ENCODE data around the gene PLXNA4. TPM values are rescaled to one million over a fixed set of nuclear protein-coding genes. Genes with fewer than 3 reads are reported as not detected.

The PLXNA4 gene
- total RNA-seq, 1 experiment from 2014 or later = 0.81 TPM

DNA sequence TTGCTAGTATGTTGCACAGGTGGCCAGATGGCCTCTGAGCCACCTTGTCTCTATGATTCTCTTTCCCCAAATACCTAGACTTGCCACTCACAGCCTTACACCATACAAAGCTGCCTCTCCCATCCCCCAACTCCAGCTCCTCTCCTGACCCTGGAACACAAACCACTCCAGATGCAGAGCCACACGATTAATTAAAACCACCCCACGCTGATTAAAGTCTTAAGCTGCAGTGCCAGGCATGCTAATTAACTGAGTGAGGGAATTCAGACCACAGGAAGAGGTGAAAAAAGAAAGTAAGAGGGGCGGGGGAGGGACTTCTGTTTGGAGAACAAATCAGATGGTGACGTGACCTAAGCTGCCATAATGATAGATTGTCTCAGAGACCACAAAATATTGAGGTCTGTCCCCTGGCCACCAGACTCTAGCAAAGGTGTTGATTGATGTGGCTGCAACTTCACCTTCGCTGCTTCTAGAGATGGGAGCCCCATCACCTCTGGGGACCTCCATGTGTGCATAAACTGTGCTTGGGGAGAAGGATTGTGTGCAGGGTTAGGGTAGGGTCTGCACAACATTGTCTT, 331.3 kb downstream of the PLXNA4 start (continued):
- TF ChIP-seq, protein P1, sequence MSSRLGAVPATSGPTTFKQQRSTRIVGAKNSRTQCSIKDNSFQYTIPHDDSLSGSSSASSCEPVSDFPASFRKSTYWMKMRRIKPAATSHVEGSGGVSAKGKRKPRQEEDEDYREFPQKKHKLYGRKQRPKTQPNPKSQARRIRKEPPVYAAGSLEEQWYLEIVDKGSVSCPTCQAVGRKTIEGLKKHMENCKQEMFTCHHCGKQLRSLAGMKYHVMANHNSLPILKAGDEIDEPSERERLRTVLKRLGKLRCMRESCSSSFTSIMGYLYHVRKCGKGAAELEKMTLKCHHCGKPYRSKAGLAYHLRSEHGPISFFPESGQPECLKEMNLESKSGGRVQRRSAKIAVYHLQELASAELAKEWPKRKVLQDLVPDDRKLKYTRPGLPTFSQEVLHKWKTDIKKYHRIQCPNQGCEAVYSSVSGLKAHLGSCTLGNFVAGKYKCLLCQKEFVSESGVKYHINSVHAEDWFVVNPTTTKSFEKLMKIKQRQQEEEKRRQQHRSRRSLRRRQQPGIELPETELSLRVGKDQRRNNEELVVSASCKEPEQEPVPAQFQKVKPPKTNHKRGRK (CRISPR knock-in tag; IDR thresholded peaks at IDR 0.05; ENCODE audit: borderline replicate concordance) = no peak
- TF ChIP-seq, protein P2, sequence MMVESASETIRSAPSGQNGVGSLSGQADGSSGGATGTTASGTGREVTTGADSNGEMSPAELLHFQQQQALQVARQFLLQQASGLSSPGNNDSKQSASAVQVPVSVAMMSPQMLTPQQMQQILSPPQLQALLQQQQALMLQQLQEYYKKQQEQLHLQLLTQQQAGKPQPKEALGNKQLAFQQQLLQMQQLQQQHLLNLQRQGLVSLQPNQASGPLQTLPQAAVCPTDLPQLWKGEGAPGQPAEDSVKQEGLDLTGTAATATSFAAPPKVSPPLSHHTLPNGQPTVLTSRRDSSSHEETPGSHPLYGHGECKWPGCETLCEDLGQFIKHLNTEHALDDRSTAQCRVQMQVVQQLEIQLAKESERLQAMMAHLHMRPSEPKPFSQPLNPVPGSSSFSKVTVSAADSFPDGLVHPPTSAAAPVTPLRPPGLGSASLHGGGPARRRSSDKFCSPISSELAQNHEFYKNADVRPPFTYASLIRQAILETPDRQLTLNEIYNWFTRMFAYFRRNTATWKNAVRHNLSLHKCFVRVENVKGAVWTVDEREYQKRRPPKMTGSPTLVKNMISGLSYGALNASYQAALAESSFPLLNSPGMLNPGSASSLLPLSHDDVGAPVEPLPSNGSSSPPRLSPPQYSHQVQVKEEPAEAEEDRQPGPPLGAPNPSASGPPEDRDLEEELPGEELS (CRISPR knock-in tag; IDR thresholded peaks at IDR 0.05) = no peak
- TF ChIP-seq NR2C2 (CRISPR knock-in tag; IDR thresholded peaks at IDR 0.05) (no peak), MYBL2 (CRISPR knock-in tag; IDR thresholded peaks at IDR 0.05) (no peak), FOXK1 (CRISPR knock-in tag; IDR thresholded peaks at IDR 0.05) (no peak), USF2 (CRISPR knock-in tag; IDR thresholded peaks at IDR 0.05) (no peak), NR3C1 (CRISPR knock-in tag; conservative IDR thresholded peaks at IDR 0.05; ENCODE audit: low read depth) (no peak), IRF1 (CRISPR knock-in tag; IDR thresholded peaks at IDR 0.05) (no peak)

DNA sequence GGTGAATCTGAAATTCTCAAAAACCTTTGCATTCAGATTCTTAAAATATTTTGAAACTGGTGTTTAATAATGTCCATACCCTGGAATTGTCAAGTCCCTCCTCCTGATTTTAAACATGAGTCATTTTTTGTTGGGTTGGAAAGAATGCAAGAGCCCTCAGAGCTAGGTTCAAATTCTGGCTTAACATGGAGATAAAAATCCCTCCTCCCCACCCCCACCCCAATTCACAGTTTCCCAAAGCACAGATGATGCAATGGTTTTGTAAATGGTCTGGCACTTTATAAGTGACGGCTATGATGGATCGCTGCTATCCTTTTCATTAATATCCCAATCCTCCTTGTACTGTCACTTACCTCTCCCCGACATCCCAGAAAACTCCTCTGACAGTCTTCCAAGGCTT, 332.8 kb downstream of the PLXNA4 start:
- no peak overlapping the region for H3K27ac Mint-ChIP-seq
- ATAC-seq (no peak), DNase-seq (ENCODE audit: low spot score) (no peak)
- ChIA-PET POLR2A (no interaction called here), CTCF (interaction anchor here (0.9 to 2.0 kb wide), 4 partner anchors 8 to 384 kb away, joined by 3 to 7 read pairs (median 4); no protein-coding TSS in a partner anchor)
- H3K27me3 Mint-ChIP-seq (ENCODE audit: low read depth) = peaks cover 2% of the 10 kb centered on the region; the same call in 1 of the 2 replicates
- peaks cover 27% of the 10 kb centered on the region for H3K9me3 Mint-ChIP-seq
- H3K4me1 Mint-ChIP-seq = peaks cover 6% of the 10 kb centered on the region
- peaks cover 16% of the 10 kb centered on the region for H3K36me3 Mint-ChIP-seq
- no peak overlapping the region for H3K4me3 Mint-ChIP-seq
- TF ChIP-seq FOXP1 (CRISPR knock-in tag; IDR thresholded peaks at IDR 0.05; ENCODE audit: borderline replicate concordance) = no peak
- no peak for TF ChIP-seq PRRX2 (CRISPR knock-in tag; IDR thresholded peaks at IDR 0.05)
- TF ChIP-seq, protein P3, sequence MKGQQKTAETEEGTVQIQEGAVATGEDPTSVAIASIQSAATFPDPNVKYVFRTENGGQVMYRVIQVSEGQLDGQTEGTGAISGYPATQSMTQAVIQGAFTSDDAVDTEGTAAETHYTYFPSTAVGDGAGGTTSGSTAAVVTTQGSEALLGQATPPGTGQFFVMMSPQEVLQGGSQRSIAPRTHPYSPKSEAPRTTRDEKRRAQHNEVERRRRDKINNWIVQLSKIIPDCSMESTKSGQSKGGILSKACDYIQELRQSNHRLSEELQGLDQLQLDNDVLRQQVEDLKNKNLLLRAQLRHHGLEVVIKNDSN (CRISPR knock-in tag; IDR thresholded peaks at IDR 0.05) = no peak
- no peak for TF ChIP-seq GTF2I (CRISPR knock-in tag; conservative IDR thresholded peaks at IDR 0.05)
- TF ChIP-seq, protein P4, sequence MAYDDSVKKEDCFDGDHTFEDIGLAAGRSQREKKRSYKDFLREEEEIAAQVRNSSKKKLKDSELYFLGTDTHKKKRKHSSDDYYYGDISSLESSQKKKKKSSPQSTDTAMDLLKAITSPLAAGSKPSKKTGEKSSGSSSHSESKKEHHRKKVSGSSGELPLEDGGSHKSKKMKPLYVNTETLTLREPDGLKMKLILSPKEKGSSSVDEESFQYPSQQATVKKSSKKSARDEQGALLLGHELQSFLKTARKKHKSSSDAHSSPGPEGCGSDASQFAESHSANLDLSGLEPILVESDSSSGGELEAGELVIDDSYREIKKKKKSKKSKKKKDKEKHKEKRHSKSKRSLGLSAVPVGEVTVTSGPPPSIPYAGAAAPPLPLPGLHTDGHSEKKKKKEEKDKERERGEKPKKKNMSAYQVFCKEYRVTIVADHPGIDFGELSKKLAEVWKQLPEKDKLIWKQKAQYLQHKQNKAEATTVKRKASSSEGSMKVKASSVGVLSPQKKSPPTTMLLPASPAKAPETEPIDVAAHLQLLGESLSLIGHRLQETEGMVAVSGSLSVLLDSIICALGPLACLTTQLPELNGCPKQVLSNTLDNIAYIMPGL (CRISPR knock-in tag; IDR thresholded peaks at IDR 0.05) = no peak
- no peak for TF ChIP-seq ZNF671 (CRISPR knock-in tag; IDR thresholded peaks at IDR 0.05)
- TF ChIP-seq IRF1 (CRISPR knock-in tag; IDR thresholded peaks at IDR 0.05) = no peak
- TF ChIP-seq SMAD4 (CRISPR knock-in tag; IDR thresholded peaks at IDR 0.05) = no peak
- no peak for TF ChIP-seq NFATC4 (CRISPR knock-in tag; IDR thresholded peaks at IDR 0.05)
- TF ChIP-seq, protein P5, sequence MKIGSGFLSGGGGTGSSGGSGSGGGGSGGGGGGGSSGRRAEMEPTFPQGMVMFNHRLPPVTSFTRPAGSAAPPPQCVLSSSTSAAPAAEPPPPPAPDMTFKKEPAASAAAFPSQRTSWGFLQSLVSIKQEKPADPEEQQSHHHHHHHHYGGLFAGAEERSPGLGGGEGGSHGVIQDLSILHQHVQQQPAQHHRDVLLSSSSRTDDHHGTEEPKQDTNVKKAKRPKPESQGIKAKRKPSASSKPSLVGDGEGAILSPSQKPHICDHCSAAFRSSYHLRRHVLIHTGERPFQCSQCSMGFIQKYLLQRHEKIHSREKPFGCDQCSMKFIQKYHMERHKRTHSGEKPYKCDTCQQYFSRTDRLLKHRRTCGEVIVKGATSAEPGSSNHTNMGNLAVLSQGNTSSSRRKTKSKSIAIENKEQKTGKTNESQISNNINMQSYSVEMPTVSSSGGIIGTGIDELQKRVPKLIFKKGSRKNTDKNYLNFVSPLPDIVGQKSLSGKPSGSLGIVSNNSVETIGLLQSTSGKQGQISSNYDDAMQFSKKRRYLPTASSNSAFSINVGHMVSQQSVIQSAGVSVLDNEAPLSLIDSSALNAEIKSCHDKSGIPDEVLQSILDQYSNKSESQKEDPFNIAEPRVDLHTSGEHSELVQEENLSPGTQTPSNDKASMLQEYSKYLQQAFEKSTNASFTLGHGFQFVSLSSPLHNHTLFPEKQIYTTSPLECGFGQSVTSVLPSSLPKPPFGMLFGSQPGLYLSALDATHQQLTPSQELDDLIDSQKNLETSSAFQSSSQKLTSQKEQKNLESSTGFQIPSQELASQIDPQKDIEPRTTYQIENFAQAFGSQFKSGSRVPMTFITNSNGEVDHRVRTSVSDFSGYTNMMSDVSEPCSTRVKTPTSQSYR (CRISPR knock-in tag; IDR thresholded peaks at IDR 0.05) = no peak
- no peak for TF ChIP-seq ZNF396 (CRISPR knock-in tag; IDR thresholded peaks at IDR 0.05; ENCODE audit: borderline replicate concordance)
- TF ChIP-seq, protein P6, sequence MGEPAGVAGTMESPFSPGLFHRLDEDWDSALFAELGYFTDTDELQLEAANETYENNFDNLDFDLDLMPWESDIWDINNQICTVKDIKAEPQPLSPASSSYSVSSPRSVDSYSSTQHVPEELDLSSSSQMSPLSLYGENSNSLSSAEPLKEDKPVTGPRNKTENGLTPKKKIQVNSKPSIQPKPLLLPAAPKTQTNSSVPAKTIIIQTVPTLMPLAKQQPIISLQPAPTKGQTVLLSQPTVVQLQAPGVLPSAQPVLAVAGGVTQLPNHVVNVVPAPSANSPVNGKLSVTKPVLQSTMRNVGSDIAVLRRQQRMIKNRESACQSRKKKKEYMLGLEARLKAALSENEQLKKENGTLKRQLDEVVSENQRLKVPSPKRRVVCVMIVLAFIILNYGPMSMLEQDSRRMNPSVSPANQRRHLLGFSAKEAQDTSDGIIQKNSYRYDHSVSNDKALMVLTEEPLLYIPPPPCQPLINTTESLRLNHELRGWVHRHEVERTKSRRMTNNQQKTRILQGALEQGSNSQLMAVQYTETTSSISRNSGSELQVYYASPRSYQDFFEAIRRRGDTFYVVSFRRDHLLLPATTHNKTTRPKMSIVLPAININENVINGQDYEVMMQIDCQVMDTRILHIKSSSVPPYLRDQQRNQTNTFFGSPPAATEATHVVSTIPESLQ (CRISPR knock-in tag; IDR thresholded peaks at IDR 0.05) = no peak
- TF ChIP-seq USF2 (CRISPR knock-in tag; IDR thresholded peaks at IDR 0.05) = no peak

Measured in WTC11 (cell line).